GM18858 (cell line): ENCODE measurements around the gene IGHMBP2.

Experiments
- ATAC-seq: cut with Tn5 transposase; IDR thresholded peaks from one replicate; pipeline ENCODE4 v1.9.1; 2021; ENCODE audit not compliant: unreplicated experiment

The IGHMBP2 gene

GRCh38 chr11:68889948-68890446 lies 13.7 kb upstream of the IGHMBP2 start:
- ATAC-seq = no peak

DNA sequence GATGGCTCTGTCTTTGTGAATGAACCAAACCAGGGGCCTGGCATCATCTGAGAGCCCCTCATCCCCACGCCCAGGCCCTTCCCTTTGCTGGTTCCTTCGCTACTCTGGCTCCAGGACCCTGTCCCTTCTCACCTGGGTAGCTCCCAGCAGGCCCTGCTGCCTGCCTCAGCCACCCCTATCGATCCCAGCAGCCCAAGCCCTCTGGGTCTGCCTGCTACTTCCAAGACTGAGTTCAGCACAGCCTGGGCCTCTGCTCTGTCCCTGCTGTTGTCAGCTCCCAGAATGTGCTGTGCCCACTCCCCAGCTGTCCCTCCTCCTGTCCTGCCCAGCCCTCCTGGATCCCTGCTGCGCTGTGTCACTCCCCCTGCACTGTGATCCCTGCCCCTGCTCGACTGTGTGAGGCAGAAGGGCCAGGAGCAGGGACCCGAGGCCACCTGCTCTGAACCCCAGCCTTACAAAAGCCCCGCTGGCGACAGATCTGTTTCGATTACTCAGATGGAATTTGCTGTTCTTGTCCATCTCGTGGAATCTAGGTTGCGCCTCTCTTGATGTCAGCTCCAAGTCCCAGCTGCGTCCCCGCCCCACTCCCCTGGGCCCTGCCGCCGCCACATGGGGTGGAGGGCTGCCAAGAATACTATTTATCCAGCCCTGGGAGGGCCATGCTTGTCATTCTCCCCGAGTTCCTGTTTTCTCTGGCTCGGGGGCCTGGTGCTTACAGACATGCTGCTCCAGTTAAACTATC lies 13.0 kb upstream of the IGHMBP2 start:
- no peak for ATAC-seq

DNA sequence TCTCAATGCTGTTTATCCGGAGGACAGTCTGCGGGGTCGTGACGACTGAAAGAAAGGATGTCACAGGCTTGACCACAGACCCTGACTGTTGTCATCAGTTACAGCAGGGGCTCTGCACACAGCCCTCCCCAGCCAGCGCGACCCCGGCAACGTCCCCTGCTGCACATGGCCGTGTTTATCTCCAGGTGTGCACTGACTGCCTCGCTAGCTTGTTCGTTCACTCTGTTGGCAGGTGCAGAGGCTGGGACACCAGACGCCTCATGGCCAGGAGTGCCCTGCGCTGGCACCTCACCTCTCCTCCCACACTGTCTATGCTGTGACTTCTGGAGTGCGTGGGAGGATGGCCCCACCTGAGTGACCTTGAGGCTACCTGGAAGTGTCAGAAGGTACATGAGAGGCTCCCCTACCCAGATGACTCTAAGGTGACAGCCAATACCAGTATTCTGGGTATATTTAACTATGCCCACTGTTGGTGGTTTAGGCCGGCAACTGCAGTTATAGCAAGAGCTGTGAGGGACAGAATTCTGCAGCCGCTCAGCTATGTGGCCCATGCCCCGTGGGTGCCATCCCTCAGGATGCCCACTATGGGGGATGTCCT lies 12.2 kb upstream of the IGHMBP2 start:
- no peak for ATAC-seq

GRCh38 chr11:68892576-68892975 lies 11.1 kb upstream of the IGHMBP2 start:
- no peak for ATAC-seq

GRCh38 chr11:68893282-68893681 lies 10.4 kb upstream of the IGHMBP2 start:
- no peak for ATAC-seq

DNA sequence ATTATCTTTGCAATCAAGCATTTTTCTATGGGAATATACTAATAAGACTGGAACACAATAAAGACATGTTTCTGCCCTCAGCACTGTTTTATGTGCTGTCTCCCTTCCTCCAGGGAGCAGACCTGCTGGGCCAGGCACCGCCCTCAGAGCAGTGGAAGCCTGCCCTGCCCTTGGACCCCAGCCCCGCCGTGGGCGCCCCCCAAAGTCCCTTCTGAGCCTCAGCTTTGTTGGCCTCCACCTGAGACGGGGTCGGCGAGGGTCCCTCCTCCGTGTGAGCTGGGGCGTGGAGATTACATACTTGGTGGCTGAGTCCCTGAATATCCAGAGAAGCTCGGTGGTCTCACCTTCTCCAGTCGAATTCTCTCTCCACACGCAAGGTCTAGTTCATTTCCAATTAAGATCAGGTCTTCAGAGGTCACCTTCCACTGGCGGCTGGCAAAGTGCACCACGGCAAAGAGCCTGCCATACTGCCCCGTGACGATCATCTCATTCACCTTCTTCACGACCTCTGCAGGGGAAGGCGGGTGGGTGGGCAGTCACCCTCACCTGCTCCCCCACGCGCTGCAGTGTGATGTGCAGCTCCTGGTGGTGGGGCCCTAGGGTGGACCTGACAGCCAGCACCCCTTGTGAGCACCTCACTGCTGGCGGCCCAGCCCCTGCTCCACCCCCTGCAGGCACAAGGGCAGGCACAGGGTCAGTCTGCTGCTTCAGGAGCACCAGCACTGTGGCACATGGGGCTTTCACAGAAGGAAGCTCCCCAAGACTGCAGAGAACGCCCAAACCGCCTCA lies 7.3 kb upstream of the IGHMBP2 start:
- no peak for ATAC-seq

DNA sequence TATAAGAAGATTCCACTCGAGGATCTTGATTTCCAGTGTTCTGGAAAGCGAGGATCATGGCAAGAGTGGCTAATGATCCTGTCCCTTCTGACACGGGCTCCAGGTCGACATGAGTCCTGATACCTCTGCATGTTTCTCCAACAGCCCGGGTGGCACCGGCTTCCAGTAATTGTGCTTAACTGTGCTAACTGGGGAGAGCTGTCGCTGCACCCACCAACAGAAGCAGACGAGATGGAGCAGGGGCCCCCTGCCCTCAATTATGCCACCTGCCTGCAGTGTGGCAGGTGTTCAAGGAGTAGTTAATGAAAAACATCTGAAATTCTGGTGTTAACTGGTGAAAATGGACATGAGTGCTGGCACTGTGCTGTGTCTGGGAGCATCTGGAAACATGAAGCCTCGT lies 6.2 kb upstream of the IGHMBP2 start:
- ATAC-seq = no peak

DNA sequence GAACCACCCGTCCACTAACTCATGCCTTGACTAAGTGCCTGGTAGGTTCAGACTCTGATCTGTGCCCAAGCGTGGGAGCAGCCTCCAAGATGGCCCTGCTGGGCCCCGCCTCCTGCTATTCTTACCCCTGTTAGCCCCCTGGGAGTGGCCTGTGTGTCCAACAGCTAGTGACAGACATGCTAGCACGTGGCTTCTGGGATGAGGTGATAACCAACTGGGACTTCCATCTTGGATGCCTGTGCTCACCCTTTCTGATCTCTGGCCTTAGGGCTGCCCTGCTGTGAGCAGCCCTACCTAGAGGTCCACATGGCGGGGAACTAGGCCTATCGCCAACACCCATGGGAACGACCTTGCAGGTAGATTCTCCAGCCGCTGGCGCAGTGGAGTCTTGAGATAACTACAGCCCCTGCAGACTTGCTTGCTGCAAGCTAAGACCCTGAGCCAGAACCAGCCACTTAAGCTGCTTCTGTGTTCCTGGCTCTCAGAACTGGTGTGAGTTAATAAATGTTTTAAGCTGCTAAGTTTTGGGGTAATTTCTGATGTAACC lies 2.8 kb upstream of the IGHMBP2 start:
- ATAC-seq = no peak

- no peak for ATAC-seq
These were observed 657 bp downstream of the IGHMBP2 start for GRCh38 chr11:68904248-68904847.

- no peak for ATAC-seq
These were observed 2.0 kb downstream of the IGHMBP2 start for GRCh38 chr11:68905421-68906360.

DNA sequence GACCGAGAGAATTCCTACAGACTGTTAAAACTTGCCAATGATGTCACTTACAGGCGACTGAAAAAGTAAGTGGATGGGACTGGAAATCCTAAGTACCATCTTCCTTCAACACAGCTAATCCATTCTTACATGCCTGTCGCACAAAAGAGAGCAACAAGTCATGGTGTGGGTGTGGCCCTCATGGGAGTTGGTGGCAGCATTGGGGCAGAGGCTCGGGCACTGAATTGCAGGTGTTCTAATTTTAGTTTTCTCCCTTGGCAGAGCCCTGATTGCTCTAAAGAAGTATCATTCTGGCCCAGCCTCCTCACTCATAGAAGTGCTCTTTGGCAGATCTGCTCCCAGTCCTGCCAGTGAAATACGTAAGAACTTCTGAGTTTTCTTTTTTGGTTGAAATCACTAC lies 4.6 kb downstream of the IGHMBP2 start:
- no peak for ATAC-seq

DNA sequence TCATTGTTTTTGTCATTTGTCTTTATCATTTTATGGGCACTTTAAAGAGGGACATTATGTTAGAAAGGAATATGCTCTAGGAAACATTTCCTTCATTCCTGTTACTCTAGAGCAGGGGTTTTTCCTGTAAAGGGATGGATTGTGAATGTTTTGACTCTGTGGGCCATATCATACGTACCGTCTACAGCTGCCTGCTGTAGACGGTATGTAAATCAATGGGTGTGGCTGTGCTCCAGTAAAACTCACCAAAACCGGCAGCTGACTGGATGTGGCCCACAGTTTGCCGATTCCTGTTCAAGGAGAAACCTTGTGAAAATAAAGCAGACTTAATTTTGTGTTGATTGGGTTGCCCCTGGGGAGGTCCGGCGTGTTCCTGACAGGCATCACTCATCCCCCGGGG lies 7.3 kb downstream of the IGHMBP2 start:
- no peak for ATAC-seq

- ATAC-seq = no peak
These were observed 8.0 kb downstream of the IGHMBP2 start for GRCh38 chr11:68911731-68912130.

DNA sequence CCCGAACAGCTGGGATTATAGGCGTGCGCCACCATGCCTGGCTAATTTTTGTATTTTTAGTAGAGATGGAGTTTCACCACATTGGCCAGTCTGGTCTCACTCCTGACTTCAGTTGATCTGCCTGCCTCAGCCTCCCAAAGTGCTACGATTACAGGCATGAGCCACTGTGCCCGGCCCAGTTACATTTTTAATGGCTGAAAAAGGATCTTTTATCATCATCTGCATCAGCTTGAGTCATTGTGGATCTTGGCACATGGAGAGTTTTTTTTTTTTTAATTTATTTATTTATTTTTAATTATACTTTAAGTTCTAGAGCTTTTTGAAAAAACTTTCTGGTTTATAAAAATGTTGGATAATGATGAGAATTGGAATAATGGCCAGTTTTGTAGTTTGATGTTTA lies 8.6 kb downstream of the IGHMBP2 start:
- ATAC-seq = no peak

DNA sequence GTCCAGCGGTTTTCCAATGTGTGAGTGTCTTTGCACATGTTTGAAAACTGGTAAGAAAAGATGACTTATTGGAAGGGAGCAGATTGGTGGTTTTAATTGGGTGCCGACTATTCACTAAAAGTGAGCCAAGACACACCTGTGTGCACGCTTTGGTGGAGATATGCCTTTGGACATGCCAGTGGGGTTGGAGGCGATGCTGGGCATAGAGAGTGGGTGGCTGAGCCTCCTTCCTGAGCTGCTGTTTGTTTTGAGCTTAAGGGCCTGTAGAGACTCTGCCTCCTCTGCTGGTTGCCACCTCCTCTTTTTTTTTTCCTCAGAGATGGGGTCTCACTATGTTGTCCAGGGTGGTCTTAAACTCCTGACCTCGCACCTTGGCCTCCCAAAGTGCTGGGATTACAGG lies 9.5 kb downstream of the IGHMBP2 start:
- ATAC-seq = no peak

- ATAC-seq = no peak
These were observed 11.1 kb downstream of the IGHMBP2 start for GRCh38 chr11:68914761-68915160.

- no peak for ATAC-seq
These were observed 12.7 kb downstream of the IGHMBP2 start for GRCh38 chr11:68916439-68916838.

GRCh38 chr11:68923614-68924013 lies 19.9 kb downstream of the IGHMBP2 start:
- ATAC-seq = no peak

GRCh38 chr11:68924073-68924925 lies 20.6 kb downstream of the IGHMBP2 start:
- no peak for ATAC-seq
